Hypothalamus (tissue), 51 donors: Measurements from ENCODE around the gene TXNL1.
A peak's percentile ranks its signal among the peaks of the same experiment; 100 is the strongest.
"Not testable (repeated sequence)": the region's sequence is repeated elsewhere in the genome, so short reads cannot be mapped to it uniquely, and the experiment has no call there.

Experiments
- DNase-seq, 51 donors: peaks; one replicate each; lab custom pipeline; 2025; lab: John Stamatoyannopoulos, UW

The TXNL1 gene

DNA sequence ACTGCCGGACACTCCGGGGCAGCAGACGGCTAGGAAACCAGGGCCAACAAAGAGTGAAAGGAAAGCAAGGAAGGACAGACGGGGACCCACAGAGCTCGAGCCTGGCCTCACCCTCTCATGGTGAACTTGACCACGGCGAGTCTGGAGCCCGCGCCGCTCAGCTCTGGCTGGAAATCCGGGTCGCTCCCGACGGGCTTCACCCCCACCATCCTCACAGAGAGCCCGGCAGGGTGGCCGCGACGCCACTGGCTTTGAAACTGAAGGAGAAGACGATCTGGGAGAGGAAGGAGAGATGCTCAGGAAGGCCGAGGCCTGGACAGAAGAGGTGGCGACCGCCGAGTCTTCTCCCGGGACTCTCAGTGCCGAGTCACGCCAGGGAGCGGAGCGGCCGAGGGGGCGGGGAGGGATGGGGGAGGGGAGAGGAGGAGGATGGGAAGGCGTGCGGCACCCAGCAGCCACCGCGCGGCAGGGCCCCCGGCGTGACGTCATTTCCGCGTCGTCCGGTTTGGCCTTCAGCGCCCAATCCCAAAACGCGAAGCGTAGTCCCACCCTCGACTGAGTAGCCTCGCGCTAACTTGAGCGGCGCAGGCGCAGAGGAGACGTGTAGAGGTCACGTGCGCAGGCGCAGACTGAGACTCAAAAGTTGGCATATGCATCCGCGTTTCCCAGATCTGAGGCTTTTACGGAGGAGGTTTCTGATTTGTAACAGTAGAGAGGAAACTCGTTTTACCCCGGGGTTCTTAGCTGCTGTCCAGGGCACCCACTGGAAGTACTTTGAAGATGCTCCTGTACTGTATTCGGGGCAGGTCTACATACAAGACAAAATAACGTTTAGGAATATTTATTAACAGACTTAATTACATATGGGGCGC is at the start of gene TXNL1:
TXNL1 (minus strand) TSS at position 361 of the 872 bp plus-strand sequence; CDS start at position 209, 152 bp downstream.
- DNase-seq = peak; percentile 86 to 99 (median 97)

DNA sequence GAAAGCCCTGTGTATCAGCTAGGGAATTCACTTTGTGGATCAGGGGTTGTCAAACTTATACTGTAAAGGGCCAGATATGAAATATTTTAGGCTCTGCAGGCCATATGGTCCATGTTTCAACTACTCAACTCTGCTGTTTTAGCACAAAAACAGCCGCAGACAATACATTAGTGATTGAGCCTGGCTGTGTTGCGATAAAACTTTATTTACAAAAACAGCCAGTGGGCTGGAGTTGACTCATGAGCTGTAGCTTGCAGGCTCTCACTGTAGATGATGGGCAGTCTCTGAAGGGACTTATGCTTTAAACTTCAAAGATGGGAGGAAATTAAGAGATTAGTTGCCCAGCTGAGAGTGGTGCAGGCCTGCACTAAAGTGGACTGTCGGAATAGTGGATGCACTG is 45.9 kb upstream of the TXNL1 start:
- no peak for DNase-seq

DNA sequence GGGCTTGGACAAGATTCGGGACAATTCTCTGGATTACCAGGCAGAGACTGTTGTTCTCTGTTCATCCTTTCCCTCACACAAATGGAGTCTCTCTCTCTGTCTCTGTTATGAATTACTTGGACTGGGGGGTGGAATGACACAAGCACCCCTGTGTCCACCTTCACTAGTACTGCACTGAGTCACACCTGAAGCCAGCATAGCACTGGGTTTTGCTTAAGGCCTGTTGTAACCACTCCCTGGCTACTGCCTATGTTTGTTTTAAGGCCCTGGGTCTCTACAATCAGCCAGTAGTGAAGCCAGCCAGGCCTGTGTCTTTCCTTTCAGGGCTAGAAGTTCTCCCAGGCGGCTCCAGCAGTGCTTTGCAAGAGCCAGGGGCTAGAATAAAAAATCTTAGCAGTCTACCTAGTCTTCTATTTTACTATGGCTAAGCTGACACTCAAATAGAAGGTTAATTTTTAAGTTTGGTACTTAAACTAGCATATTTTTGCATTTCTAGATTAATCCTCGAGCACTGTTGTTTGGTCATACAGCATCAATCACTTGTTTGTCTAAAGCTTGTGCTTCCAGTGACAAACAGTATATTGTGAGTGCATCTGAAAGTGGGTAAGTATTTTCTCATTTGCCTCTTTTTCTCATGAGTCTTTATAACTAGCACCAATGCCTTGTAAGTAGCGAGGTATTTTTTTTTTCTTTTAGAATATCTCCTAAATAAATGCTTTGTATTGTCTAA is 40.6 kb upstream of the TXNL1 start:
- peak in 6 of 51 donors; percentile 2 to 26 (median 6) for DNase-seq

DNA sequence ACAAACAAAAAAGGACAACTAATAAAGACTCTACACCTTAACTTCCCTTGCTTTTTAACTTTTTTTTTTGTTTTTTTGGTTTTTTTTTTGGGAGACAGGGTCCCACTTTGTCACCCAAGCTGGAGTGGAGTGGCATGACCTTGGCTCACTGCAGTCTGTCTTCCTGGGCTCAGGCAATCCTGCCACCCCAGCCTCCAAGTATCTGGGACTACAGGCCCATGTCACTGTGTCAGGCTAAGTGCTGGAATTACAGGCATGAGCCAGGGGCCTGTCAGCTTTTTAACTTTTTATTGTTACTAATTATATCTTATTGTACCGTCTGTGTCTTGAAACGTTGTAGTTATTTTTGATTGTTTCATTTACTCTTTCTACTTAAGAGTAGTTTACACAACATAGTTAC is 38.2 kb upstream of the TXNL1 start:
- no peak for DNase-seq

DNA sequence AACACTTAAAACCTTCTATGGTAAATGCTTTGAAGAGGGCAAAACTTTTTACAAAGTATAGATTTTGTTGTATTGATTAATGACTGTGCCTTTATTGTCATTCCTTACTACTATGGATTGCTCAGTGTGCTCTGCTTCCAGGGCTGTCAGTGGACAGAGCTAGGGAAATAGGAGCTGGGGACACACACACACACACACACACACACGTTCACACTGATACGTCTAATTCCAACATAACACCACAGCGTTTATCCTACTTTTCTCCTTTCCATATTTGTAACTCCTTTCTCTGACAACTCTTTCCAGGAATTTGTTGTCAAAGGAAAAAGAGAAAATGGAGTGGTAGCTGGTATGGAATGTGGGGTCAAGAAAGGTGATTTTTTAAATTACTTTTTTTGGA is 34.6 kb upstream of the TXNL1 start:
- no peak for DNase-seq

DNA sequence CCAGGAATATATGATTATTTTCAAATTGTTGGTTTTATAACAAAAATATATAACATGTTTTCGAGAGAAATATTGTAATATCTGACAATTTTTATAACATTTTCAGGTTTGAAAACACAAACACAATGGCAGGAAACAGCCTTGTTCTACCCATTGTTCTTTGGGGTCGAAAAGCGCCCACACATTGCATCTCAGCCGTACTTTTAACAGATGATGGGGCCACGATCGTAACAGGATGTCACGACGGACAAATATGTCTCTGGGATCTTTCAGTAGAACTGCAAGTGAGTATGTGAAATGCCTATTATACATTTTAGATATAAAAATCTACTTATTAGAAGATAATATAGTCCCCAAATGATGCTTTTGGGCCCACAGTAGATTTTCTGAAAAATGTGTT is 34.0 kb upstream of the TXNL1 start:
- DNase-seq = no peak

DNA sequence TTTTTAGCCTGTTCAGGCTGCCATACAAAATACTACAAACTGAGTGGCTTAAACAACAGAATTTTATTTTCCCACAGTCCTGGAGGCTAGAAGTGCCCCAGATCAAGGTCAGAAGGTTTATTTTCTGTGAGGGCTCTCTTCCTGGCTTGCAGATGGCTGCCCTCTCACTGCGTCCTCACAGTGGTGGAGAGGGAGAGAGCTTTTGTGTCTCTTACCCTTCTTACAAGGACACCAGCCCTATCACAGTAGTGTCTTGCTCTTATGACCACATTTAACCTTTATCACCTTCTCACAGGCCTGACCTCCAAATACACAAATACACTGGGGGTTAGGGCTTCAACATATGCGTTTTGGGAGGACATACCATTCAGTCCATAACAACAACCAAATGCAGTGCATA is 24.5 kb upstream of the TXNL1 start:
- DNase-seq = no peak

DNA sequence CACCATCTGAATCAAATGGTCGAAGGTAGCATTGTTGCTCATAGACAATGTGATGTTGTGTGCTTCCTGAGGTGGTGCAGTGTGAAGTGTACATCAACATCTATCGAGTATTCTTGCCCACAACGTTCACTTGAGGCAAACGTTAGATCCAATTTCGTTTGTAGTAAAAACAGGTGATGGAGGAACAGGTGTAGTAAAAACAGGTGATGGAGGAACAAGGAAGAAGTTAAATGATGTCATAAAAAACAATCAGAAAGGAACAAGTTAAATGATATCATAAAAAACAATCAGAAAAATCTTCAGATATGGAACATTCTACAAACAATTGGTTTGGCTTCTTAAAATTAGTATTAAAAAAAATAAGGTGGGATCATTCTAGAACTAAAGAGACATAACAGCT is 24.1 kb upstream of the TXNL1 start:
- no peak for DNase-seq

DNA sequence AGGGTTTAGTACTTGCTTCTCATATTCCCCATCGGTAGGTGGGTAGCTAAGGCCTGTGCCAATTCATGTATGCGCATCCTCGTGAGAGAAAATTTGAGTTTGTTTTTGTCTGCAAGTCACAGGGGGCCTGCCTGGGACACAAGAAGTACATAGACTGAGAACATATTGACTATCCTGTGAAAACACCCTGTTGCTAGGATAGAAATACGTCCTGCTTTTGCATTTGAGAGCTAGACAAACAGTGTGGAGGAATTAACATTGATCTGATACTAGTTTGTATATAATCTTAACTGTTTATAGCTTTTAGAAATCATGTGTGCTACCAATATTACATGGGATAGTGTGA is 23.6 kb upstream of the TXNL1 start:
- no peak for DNase-seq

DNA sequence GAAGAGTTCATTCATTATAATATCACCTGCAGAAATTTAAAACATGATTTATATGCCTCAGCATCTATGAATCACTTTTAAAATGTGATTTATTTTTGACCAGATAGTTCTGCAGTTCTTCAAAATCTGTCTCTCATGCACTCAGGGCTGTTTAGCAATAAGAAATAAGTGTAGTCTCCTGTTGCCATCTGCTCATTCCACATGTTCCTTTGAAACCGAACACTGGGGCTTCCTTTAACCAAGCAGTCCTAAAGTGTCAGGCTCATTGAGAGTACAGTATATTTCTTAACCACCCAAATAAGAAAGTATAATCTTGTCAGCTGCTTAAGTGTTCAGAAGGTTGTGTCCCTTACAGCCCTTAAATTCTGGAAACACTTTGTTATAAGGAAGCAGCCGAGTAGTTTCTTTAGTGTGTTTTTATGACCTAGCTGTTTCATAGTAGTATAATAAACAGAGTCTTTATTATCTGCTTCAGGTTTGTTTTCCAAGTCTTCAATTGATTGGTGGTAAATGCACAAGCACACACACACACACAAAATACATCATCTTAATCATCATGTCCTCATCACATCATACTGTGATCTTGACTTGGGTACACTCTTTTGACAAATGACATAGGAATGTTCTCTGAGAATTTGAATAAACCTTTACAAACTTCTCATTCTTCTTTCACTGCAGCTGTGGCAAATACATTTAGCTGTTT is 23.1 kb upstream of the TXNL1 start:
- DNase-seq = no peak

DNA sequence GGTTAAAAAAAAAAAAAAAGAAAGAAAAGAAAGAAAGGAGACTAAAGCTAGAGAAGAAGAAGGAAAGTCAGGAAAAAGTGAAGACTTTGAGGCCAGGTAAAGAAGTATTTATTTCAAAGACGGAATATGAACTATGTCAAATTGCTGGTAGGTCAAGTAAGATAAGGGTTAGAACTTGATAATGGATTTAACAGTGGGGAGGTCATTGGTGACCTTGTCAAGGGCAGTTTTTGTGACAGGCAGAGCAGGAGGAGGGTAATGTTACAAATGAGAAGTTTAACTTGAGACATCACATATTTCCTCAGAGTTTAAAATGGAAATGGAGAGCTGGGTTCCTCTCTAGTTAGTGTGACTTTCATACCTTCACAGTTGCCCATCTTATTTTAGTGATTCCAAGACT is 22.3 kb upstream of the TXNL1 start:
- DNase-seq = no peak

DNA sequence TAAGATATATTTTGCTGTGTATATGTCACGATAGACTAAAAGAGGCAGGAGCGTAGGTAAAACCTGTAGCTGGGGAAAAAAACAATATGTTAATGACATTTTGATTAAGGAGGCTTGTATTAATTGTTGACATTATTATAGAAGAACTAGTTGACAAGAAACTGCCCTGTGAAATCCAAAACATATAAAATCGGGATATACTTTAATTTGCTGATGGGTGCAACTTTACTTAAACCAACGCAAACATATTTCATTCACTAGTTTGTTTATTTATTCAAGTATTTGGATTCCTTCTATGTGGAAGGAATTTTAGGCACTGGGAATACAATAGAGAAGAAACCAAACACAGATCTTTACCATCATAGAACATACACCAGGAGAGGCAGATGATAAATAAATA is 20.7 kb upstream of the TXNL1 start:
- DNase-seq = no peak

DNA sequence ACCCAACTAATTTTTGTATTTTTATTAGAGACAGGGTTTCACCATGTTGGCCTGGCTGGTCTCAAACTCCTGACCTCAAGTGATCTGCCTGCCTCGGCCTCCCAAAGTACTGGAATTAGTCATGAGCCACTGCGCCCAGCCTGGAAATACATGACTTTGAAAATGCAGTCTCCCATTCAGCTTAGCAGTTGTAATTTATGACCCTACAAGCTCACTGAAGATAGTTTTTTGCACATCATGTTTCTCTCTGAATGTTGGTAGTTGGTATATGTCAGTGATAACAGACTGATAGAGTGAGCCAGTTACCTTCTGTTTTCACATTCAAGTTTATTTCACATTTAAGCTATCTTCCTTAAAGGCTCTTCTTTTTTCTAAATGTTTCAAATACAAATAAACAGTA is 19.9 kb upstream of the TXNL1 start:
- DNase-seq = no peak

DNA sequence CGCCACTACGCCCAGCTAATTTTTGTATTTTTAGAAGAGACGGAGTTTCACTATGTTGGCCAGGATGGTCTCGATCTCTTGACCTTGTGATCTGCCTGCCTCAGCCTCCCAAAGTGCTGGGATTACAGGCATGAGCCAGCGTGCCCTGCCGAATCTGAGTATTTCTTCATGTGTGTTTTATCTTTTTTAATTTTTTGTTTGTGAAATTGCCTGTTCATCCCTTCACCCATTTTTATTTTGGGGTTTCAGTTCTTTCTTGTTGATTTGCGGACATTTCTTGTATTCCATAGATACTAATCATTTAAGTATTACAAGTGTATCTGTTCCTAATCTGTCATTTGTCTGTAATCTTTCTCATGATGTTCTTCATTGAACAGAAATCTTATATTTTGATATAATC is 15.9 kb upstream of the TXNL1 start:
- DNase-seq = not testable (repeated sequence)

DNA sequence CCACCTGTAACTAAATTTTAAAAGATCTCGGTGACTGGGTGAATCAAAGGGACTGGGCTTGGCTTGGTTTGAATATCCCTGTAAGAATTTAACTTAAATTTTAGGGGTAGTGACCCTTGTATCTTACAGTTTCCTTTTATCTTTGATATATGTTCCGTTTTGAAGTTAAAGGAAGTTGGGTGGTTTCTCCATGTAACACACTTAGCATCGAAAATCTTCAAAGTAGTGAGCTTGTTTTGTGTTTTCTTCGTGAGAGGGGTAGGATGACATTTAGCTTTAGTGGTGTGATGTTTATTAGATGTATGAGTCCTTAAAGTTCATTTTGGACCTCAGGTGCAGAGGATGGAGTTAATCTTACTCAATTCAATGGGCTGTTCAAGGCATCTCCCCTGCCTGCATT is 14.4 kb upstream of the TXNL1 start:
- DNase-seq = no peak

DNA sequence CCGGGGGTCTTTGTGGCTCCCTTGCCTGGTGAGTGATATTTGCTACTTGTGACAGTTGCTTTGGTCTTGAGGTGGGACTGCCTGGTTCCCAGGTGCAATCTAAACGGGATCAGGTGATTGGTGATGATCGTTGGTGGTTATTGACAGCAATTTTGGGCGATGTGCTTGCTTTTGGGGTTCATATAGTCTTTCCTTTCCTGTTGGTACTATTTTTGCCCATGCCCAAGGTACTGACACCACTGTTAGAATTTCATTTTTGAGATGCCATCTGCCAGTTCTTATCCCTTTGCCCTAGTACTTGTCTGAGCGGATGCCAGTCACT is 13.3 kb upstream of the TXNL1 start:
- DNase-seq = no peak

DNA sequence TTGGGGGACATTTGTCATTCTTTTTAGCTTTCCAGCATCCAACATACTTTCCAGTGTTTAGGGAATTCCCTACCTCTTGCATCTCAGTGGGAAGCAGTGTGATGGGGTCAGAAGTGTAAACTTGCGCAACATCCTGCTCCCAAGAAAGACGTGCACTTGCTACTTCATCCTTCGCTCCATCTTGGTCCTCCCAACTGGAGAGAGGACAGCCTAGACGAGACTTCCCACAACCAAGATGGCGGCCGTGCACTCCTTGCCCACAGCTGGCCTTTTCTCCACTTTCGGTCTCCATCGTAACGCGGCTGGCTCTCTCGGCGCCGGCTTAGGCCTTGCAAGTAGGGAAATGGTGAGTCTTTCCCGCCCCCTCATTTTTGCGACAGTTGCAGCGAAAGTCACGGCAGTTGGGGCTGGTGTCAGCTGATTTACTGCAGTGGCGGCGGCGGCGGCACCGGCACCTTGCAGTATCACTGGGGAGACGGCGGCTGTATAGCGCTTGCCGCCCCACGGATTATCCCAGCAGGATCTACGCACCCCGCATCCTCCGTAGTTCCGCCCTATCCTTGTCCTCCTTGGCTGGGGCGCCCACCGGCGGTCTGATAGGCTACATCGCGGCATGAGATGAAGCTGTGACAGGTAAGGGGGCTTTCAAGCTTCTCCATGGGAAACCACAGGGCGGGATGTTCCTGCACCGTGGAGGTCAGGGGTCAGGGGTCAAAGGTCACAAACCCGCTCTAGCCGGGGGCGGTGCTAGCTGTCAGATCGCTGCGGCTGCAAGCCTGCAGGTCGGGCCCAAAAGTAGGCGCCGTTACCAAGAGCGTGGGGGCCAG is 12.8 kb upstream of the TXNL1 start, which contains the start of gene WDR7:
WDR7 (plus strand) TSS at position 416 of the 827 bp plus-strand sequence. CDS start 21,157 bp downstream, outside the sequence.
- DNase-seq = peak; percentile 61 to 98 (median 94)

DNA sequence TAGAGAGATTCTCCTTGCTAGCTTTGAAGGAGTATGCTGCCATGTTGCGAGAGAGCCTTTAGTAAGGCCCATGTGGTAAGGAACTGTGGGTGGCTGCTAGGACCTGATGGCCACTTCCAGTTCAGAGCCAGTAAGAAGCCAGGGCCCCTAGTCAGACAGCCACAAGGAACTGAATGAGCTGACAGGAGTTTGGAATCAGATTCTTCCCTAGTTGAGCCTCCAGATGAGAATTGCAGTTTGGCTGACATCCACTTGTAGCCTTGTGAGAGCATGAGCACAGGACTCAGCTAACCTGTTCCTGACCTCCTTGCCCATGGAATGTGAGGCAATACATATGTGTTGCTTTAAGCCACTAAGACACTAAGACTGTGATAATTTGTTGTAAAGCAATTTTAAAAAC is 11.6 kb upstream of the TXNL1 start:
- DNase-seq = no peak

DNA sequence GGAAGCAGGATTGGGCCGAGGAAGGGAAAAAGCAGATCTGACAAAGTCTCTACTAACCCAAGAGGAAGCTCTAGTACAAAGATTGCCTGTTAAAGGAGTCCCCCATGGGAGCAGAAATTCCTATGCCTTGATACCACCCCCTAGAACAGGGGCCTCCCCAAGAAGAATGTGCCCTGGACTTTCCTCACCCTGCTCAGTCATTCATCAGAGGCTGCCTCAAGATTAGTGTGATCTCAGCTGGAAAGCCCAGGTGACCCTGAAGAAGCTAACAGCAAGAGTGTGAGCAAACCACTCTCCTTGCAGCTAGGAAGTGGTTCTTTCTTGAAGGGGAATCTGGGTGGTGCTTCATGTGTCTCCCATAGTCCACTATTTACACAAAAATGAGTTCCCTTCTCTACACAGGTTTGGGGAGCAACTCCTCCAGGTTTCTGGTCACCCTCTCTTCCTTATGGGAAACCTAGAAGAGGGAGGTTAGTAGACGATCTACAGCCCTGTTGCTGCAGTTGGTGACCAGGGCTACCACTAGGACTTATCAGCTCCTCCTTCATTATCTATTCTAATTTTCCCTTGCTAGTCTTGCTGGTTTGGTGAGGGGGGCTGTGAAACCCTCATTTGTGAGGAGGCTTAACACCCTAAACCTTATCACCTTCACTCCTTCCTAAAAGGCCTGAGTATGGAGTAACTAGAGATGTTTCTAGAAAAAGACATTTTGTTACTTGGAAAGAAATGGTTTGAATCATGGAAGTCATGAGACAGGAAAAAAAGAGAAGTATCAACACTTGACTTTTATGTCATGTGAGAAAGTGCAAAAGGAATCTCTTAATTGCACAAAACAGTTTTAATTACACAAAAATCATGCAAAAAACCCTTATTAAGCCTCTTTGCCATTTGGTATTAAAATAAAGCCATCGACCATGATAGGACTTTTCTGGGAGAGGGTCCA is 9.8 kb upstream of the TXNL1 start:
- DNase-seq = no peak

DNA sequence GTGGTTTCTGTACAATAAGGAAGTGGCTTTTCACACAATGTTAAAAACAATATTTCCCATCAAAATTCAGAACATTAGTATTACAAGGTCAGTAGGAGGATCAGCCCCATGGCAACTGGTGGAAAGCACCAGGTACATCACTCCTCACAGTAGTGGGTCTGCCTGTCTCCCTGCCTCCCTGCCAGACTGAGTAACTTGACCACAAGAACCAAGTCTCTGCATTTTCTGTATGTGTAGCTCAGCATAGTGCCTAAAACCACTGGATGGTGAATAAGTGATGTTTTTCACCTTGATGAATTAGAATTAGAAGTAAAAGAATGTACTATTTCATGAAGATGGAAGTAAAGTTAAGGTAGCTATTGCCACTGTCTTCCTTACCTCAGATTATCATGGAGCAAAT is 8.7 kb upstream of the TXNL1 start:
- DNase-seq = no peak
